Esophagus squamous epithelium (tissue), 4 donors: ENCODE results near the gene AMFR.

Source experiments
- POLR2A ChIP-seq, 4 donors: fragments of 450-650 bp; IDR thresholded peaks; one replicate each; pipeline ENCODE4 v1.6.1; 2017; ENCODE audit warnings: antibody characterized with exemption in 4 of 4, mild to moderate bottlenecking in 4 of 4, moderate library complexity in 3 of 4
- TF ChIP-seq, protein P1 (sequence below), 6 experiments: fragments of 450-650 bp in 4 of 6; fragments of 200-600 bp in 2 of 6; sonication (generic) in 2 of 6; IDR thresholded peaks; one replicate each; pipeline ENCODE4 v1.5.1; 2016 to 2019; ENCODE audit warnings: antibody characterized with exemption in 6 of 6, mild to moderate bottlenecking in 4 of 6, moderate library complexity in 4 of 6

DNA sequence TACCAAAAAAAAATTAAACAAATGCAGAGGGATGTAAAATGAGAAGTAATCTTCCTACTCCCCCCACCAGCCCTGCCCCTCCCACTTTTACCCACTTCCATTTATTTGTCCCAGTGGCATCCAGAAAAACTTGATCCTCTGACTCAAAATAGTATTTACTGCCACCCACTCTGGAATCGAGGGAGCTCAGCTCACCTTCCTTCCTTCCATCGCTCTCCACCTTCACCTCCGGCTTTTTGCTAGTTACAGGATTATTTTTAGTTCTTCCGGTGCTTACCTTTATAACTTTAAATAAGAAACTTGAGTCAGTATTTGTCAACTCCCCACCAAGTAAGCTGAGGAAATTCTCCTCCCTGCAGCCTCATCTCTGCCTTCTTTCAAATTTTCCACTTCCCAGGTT is 94.9 kb downstream of the AMFR start:
- TF ChIP-seq, protein P1, sequence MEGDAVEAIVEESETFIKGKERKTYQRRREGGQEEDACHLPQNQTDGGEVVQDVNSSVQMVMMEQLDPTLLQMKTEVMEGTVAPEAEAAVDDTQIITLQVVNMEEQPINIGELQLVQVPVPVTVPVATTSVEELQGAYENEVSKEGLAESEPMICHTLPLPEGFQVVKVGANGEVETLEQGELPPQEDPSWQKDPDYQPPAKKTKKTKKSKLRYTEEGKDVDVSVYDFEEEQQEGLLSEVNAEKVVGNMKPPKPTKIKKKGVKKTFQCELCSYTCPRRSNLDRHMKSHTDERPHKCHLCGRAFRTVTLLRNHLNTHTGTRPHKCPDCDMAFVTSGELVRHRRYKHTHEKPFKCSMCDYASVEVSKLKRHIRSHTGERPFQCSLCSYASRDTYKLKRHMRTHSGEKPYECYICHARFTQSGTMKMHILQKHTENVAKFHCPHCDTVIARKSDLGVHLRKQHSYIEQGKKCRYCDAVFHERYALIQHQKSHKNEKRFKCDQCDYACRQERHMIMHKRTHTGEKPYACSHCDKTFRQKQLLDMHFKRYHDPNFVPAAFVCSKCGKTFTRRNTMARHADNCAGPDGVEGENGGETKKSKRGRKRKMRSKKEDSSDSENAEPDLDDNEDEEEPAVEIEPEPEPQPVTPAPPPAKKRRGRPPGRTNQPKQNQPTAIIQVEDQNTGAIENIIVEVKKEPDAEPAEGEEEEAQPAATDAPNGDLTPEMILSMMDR (IDR thresholded peaks at IDR 0.05), result no peak
- TF ChIP-seq POLR2A (IDR thresholded peaks at IDR 0.05), result no peak
